GM19240 (cell line): Measurements from ENCODE around the gene FUT4.
"Not testable (repeated sequence)": the region's sequence is repeated elsewhere in the genome, so short reads cannot be mapped to it uniquely, and the experiment has no call there.

Experiments
- DNase-seq: peaks from one replicate; pipeline ENCODE4 v3.0.0; 2011; ENCODE audit warnings: low spot score; ENCODE audit not compliant: insufficient read length

Gene FUT4

GRCh38 chr11:94532211-94532610, 11.5 kb upstream of the FUT4 start:
- no peak for DNase-seq

- DNase-seq, result no peak
These were observed 10.5 kb upstream of the FUT4 start for GRCh38 chr11:94533206-94533605.

GRCh38 chr11:94533696-94534630, 9.8 kb upstream of the FUT4 start:
- DNase-seq, result no peak

GRCh38 chr11:94536386-94536785, 7.3 kb upstream of the FUT4 start:
- no peak for DNase-seq

- no peak for DNase-seq
These were observed 6.6 kb upstream of the FUT4 start for GRCh38 chr11:94537031-94537600.

- no peak for DNase-seq
These were observed 4.3 kb upstream of the FUT4 start for GRCh38 chr11:94539420-94539819.

GRCh38 chr11:94544646-94545263, 1.0 kb downstream of the FUT4 start:
- no peak for DNase-seq

- no peak for DNase-seq
These were observed 1.8 kb downstream of the FUT4 start for GRCh38 chr11:94545264-94546161.

GRCh38 chr11:94546162-94546470, 2.4 kb downstream of the FUT4 start:
- no peak for DNase-seq

GRCh38 chr11:94546886-94547285, 3.2 kb downstream of the FUT4 start:
- DNase-seq, result no peak

- DNase-seq, result no peak
These were observed 5.4 kb downstream of the FUT4 start for GRCh38 chr11:94549146-94549545.

GRCh38 chr11:94550513-94550912, 6.8 kb downstream of the FUT4 start:
- no peak for DNase-seq

- DNase-seq, result no peak
These were observed 10.2 kb downstream of the FUT4 start for GRCh38 chr11:94553938-94554337.

GRCh38 chr11:94555752-94556329, 12.1 kb downstream of the FUT4 start:
- not testable (repeated sequence) for DNase-seq

- no peak for DNase-seq
These were observed 13.7 kb downstream of the FUT4 start for GRCh38 chr11:94557421-94557820.

GRCh38 chr11:94557992-94558391, 14.3 kb downstream of the FUT4 start:
- no peak for DNase-seq

- DNase-seq, result no peak
These were observed 14.7 kb downstream of the FUT4 start for GRCh38 chr11:94558468-94558867.

- DNase-seq, result no peak
These were observed 15.2 kb downstream of the FUT4 start for GRCh38 chr11:94558932-94559331.

GRCh38 chr11:94559361-94559760, 15.6 kb downstream of the FUT4 start:
- DNase-seq, result no peak

GRCh38 chr11:94560834-94561233, 17.1 kb downstream of the FUT4 start:
- DNase-seq, result no peak

- no peak for DNase-seq
These were observed 19.6 kb downstream of the FUT4 start for GRCh38 chr11:94563176-94563847.
